Neuronal stem cell (in vitro differentiated cells): ENCODE measurements around the gene ANO1.
A peak's percentile ranks its signal among the peaks of the same experiment; 100 is the strongest.

Experiments
- DNase-seq: peaks from one replicate; pipeline ENCODE4 v3.0.0-alpha.2; 2013; ENCODE audit warnings: low spot score
- H2AFZ ChIP-seq: one replicate; pipeline ENCODE4 v1.6.1; 2013; ENCODE audit warnings: mild to moderate bottlenecking, low read length, inconsistent platforms
- H2AK5ac ChIP-seq: 2 replicates; pipeline ENCODE4 v1.6.1; 2013; ENCODE audit warnings: low read depth, mild to moderate bottlenecking, inconsistent platforms, low read length, moderate library complexity, mixed read lengths
- H2BK120ac ChIP-seq: 2 replicates; pipeline ENCODE4 v1.6.1; 2013; ENCODE audit warnings: low read depth, mild to moderate bottlenecking, inconsistent platforms, low read length, moderate library complexity, mixed read lengths
- H2BK12ac ChIP-seq: one replicate; pipeline ENCODE4 v1.6.1; 2013; ENCODE audit warnings: low read length, inconsistent platforms
- H2BK15ac ChIP-seq: 2 replicates; pipeline ENCODE4 v1.6.1; 2013; ENCODE audit warnings: mild to moderate bottlenecking, low read length, inconsistent platforms, mixed read lengths
- H2BK5ac ChIP-seq: one replicate; pipeline ENCODE4 v1.6.1; 2013; ENCODE audit warnings: inconsistent platforms, mild to moderate bottlenecking, low read length, moderate library complexity
- H3K14ac ChIP-seq: one replicate; pipeline ENCODE4 v1.6.1; 2013; ENCODE audit warnings: low read length, inconsistent platforms
- H3K18ac ChIP-seq: 2 replicates; pipeline ENCODE4 v1.6.1; 2013; ENCODE audit warnings: low read length, inconsistent platforms
- H3K23ac ChIP-seq: 2 replicates; pipeline ENCODE4 v1.6.1; 2013; ENCODE audit warnings: low read depth, mild to moderate bottlenecking, mixed read lengths, low read length, inconsistent platforms; ENCODE audit not compliant: poor library complexity
- H3K27ac ChIP-seq: replicated peaks from 3 replicates; pipeline ENCODE4 v1.5.1; 2013; ENCODE audit warnings: low read length, inconsistent platforms
- H3K27me3 ChIP-seq, 3 experiments: 2 replicates each; pipeline ENCODE4 v1.6.1; 2013; ENCODE audit warnings: low read length in 3 of 3, mild to moderate bottlenecking in 2 of 3, inconsistent platforms in 1 of 3, low read depth in 1 of 3, mixed read lengths in 1 of 3, moderate library complexity in 1 of 3; ENCODE audit not compliant: control insufficient read depth in 3 of 3, insufficient read depth in 3 of 3
- H3K36me3 ChIP-seq, 2 donors: replicated peaks in 1 of 2; 2 replicates each; pipeline ENCODE4 v1.6.1; 2013; ENCODE audit warnings: low read length in 2 of 2; ENCODE audit not compliant: control insufficient read depth in 2 of 2, insufficient read depth in 2 of 2
- H3K4ac ChIP-seq: 2 replicates; pipeline ENCODE4 v1.6.1; 2013; ENCODE audit warnings: inconsistent platforms, mild to moderate bottlenecking, low read length, moderate library complexity
- H3K4me1 ChIP-seq, 2 donors: 1 replicate in 1 of 2; 2 replicates in 1 of 2; pipeline ENCODE4 v1.6.1; 2013; ENCODE audit warnings: low read length in 2 of 2, low read depth in 1 of 2; ENCODE audit not compliant: control insufficient read depth in 2 of 2, insufficient read depth in 1 of 2
- H3K4me2 ChIP-seq: one replicate; pipeline ENCODE4 v1.6.1; 2013; ENCODE audit warnings: mild to moderate bottlenecking, low read length, inconsistent platforms; ENCODE audit not compliant: insufficient read depth, poor library complexity, severe bottlenecking
- H3K4me3 ChIP-seq, 2 donors: 2 replicates each; pipeline ENCODE4 v1.5.1; 2013; ENCODE audit warnings: low read length in 2 of 2, mild to moderate bottlenecking in 2 of 2, inconsistent platforms in 1 of 2, moderate library complexity in 1 of 2
- H3K79me1 ChIP-seq: one replicate; pipeline ENCODE4 v1.6.1; 2013; ENCODE audit warnings: low read depth, mild to moderate bottlenecking, inconsistent platforms, low read length, moderate library complexity
- H3K9ac ChIP-seq: one replicate; pipeline ENCODE4 v1.6.1; 2013; ENCODE audit warnings: mild to moderate bottlenecking, low read depth, low read length, inconsistent platforms; ENCODE audit not compliant: poor library complexity
- H3K9me3 ChIP-seq, 2 donors: replicated peaks in 1 of 2; 2 replicates each; pipeline versions ENCODE3 to v1.6.1; 2013; ENCODE audit warnings: low read length in 2 of 2, mild to moderate bottlenecking in 2 of 2, inconsistent platforms in 1 of 2, low read depth in 1 of 2, mixed read lengths in 1 of 2, moderate library complexity in 1 of 2; ENCODE audit not compliant: control insufficient read depth in 2 of 2, insufficient read depth in 1 of 2
- H4K8ac ChIP-seq: one replicate; pipeline ENCODE4 v1.6.1; 2013; ENCODE audit warnings: low read depth, mild to moderate bottlenecking, inconsistent platforms, low read length, moderate library complexity
- H4K91ac ChIP-seq: one replicate; pipeline ENCODE4 v1.6.1; 2013; ENCODE audit warnings: low read length, low read depth, mild to moderate bottlenecking, inconsistent platforms; ENCODE audit not compliant: poor library complexity
- whole genome bisulfite sequencing, 2 donors: extraction: QIAGEN DNeasy Blood & Tissue Kit; methylation state at CpG; one replicate each; pipeline ENCODE4 v1.1.7; 2013; ENCODE audit warnings: missing lambda C conversion rate in 2 of 2, mixed read lengths in 1 of 2; ENCODE audit not compliant: insufficient read length in 2 of 2, insufficient replicate concordance in 1 of 2; ENCODE audit errors: extremely low coverage in 2 of 2; 5-methylcytosine and 5-hydroxymethylcytosine counted together

ANO1 gene

DNA sequence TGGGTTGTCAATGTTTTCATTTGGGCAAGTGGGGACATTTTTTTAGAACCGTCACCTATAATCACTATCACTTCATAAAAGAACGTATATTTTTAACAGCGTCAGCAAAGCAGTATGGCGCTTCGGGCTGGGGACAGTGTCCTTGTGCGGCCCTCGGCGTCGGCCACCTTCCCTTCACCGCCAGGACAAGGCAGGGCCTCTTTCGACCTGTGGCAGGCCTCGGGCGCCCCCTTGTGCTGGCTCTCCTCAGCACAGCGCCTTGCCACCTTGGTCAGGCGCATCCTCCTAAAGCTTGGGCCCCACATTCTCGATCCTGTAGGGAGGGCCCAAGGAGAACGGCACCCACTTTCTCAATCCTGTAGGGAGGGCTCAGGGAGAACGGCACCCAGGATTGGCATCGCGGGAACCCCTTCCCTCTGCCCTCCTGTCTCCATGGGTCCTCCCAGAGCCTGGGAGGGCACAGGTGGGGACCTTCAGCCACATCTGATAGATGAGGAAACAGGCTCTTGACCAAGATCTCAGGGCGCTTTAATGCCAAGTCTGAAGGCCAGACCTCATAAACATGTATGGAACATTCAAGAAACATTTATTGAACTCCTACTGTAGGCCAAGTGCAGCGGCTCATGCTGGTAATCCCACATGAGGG, 113.5 kb downstream of the ANO1 start:
- WGBS, 2 donors, result no CpG with 5 or more reads among the region's 22 CpGs
- H3K4me3 ChIP-seq, result no peak overlapping the region
- no peak overlapping the region for H3K14ac ChIP-seq
- no peak overlapping the region for H2BK15ac ChIP-seq
- peaks cover 0 to 16% (median 7%) of the 10 kb centered on the region in 3 experiments for H3K27me3 ChIP-seq
- no peak overlapping the region for H2BK12ac ChIP-seq
- H3K27ac ChIP-seq, result no peak overlapping the region
- H3K79me1 ChIP-seq, result no peaks in the 10 kb centered on the region
- H3K9me3 ChIP-seq, result peaks cover 0 to 10% of the 10 kb centered on the region in 2 donors
- no peak overlapping the region for H2BK5ac ChIP-seq
- no peak overlapping the region for H3K18ac ChIP-seq
- peaks cover 0 to 2% of the 10 kb centered on the region in 2 donors for H3K36me3 ChIP-seq
- H3K4me1 ChIP-seq, result no peaks in the 10 kb centered on the region
- no peak overlapping the region for H3K4me2 ChIP-seq
- no peak overlapping the region for H2BK120ac ChIP-seq
- no peak overlapping the region for H4K91ac ChIP-seq
- H3K23ac ChIP-seq, result no peak overlapping the region
- peak; percentile 70 for DNase-seq
- peak overlapping the region; percentile 66 for H2AK5ac ChIP-seq
- no peak overlapping the region for H3K9ac ChIP-seq
- no peak overlapping the region for H2AFZ ChIP-seq
- no peak overlapping the region for H4K8ac ChIP-seq
- no peak overlapping the region for H3K4ac ChIP-seq

GRCh38 chr11:70192666-70193410, 114.7 kb downstream of the ANO1 start:
- Histone ChIP-seq H3K23ac (no peak overlapping the region), H3K79me1 (no peaks in the 10 kb centered on the region), H3K4me3 (no peak overlapping the region), H2BK12ac (no peak overlapping the region), H3K27me3 (peaks cover 0 to 7% (median 7%) of the 10 kb centered on the region in 3 experiments), H2BK120ac (peak overlapping the region; percentile 62), H4K91ac (no peak overlapping the region), H3K36me3 (peaks cover 0 to 2% of the 10 kb centered on the region in 2 donors), H2BK5ac (peak overlapping the region; percentile 46), H3K9ac (no peak overlapping the region), H4K8ac (no peak overlapping the region), H2AFZ (no peak overlapping the region), H3K4ac (no peak overlapping the region), H3K27ac (no peak overlapping the region), H3K9me3 (peaks cover 0 to 10% of the 10 kb centered on the region in 2 donors), H2BK15ac (no peak overlapping the region), H3K4me2 (no peak overlapping the region), H2AK5ac (no peak overlapping the region), H3K14ac (no peak overlapping the region), H3K18ac (no peak overlapping the region), H3K4me1 (no peaks in the 10 kb centered on the region)
- DNase-seq, result no peak
- no CpG with 5 or more reads among the region's 15 CpGs for WGBS, 2 donors

- H2AFZ ChIP-seq, result no peak overlapping the region
- no peak overlapping the region for H2BK15ac ChIP-seq
- H3K9me3 ChIP-seq, result peaks cover 0 to 10% of the 10 kb centered on the region in 2 donors
- no peak overlapping the region for H3K14ac ChIP-seq
- H2AK5ac ChIP-seq, result peak overlapping the region; percentile 42
- peak overlapping the region; percentile 93 for H2BK120ac ChIP-seq
- H4K91ac ChIP-seq, result no peak overlapping the region
- H2BK12ac ChIP-seq, result no peak overlapping the region
- H3K36me3 ChIP-seq, result peaks cover 0 to 2% of the 10 kb centered on the region in 2 donors
- DNase-seq, result no peak
- H3K27ac ChIP-seq, result no peak overlapping the region
- H4K8ac ChIP-seq, result peak overlapping the region; percentile 9
- no peaks in the 10 kb centered on the region for H3K4me1 ChIP-seq
- no peak overlapping the region for H3K9ac ChIP-seq
- no peak overlapping the region for H3K23ac ChIP-seq
- H3K79me1 ChIP-seq, result no peaks in the 10 kb centered on the region
- H2BK5ac ChIP-seq, result peak overlapping the region; percentile 46
- WGBS, 2 donors, result 100% methylated on average over 1 to 2 of the region's 7 CpGs
- H3K18ac ChIP-seq, result peak overlapping the region; percentile 44
- H3K4me3 ChIP-seq, result peak overlapping the region in 1 of 2 donors; percentile 50
- no peak overlapping the region for H3K4ac ChIP-seq
- no peak overlapping the region for H3K4me2 ChIP-seq
- H3K27me3 ChIP-seq, result peaks cover 0 to 7% (median 2%) of the 10 kb centered on the region in 3 experiments
These were observed 115.5 kb downstream of the ANO1 start for GRCh38 chr11:70193411-70194292.
